ENCODE data around the gene ST3GAL5.

The ST3GAL5 gene

GRCh38 chr2:85893428-85894258 lies 4.9 kb upstream of the ST3GAL5 start:
- TF ChIP-seq GABPA (IDR thresholded peaks at IDR 0.05; ENCODE audit: low read depth) (no peak), POLR2AphosphoS5 (IDR thresholded peaks at IDR 0.05; ENCODE audit: low read depth) (no peak), SPI1 (IDR thresholded peaks at IDR 0.05; ENCODE audit: borderline replicate concordance, low read depth) (no peak), CTCF (IDR thresholded peaks at IDR 0.05; ENCODE audit: insufficient read depth, low read length) (no peak), REST (IDR thresholded peaks at IDR 0.05; ENCODE audit: insufficient replicate concordance, low read depth) (no peak)
- no peak for DNase-seq (ENCODE audit: low read depth in 1 of 2, low spot score in 1 of 2)
- no peaks in the 10 kb centered on the region for H3K27me3 ChIP-seq (ENCODE audit: insufficient read depth, poor library complexity, severe bottlenecking)
- H3K4me3 ChIP-seq (replicated peaks; ENCODE audit: insufficient read depth, low read length): no peak overlapping the region
- H3K27ac ChIP-seq (replicated peaks): no peak overlapping the region

GRCh38 chr2:85892216-85892944 lies 3.6 kb upstream of the ST3GAL5 start:
- no peak overlapping the region for H3K27ac ChIP-seq (replicated peaks)
- H3K4me3 ChIP-seq (replicated peaks; ENCODE audit: insufficient read depth, low read length): no peak overlapping the region
- no peaks in the 10 kb centered on the region for H3K27me3 ChIP-seq (ENCODE audit: insufficient read depth, poor library complexity, severe bottlenecking)
- TF ChIP-seq POLR2AphosphoS5 (IDR thresholded peaks at IDR 0.05; ENCODE audit: low read depth): no peak
- no peak for TF ChIP-seq REST (IDR thresholded peaks at IDR 0.05; ENCODE audit: insufficient replicate concordance, low read depth)
- no peak for TF ChIP-seq SPI1 (IDR thresholded peaks at IDR 0.05; ENCODE audit: borderline replicate concordance, low read depth)
- no peak for TF ChIP-seq GABPA (IDR thresholded peaks at IDR 0.05; ENCODE audit: low read depth)
- no peak for TF ChIP-seq CTCF (IDR thresholded peaks at IDR 0.05; ENCODE audit: insufficient read depth, low read length)
- DNase-seq (ENCODE audit: low read depth in 1 of 2, low spot score in 1 of 2): peak in 1 of 2 experiments; percentile 24

DNA sequence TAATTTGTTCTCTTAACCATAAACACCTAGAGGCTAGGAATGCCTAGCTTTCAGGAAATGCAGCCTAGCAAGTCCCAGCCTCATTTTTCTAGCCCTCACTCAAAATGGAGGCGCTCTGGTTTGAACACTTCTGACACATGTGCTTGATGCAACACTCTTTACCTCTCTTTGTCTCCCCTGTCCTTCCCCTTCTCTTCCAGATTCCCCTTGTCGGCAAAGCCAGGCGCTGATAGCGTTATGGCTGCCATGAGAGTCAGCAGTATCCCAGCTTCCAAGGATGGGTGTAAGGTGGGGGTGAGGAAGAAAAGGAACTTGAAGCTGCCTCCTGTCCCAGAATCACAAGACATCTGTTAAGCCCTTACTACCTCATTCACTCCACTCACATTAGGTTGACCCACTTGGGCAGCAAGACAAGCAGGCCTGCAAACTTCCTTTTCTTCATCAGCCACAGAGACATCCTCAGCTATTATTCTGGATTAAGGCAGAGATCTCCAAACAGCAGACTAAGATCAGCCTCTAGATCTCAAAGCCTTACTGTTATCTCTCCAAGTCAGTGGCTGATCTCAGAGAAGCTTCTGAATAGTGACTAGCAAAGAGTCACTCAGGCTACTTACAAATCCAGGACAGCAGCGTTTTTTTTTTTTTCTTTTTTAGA lies 1.9 kb upstream of the ST3GAL5 start:
- H3K27me3 ChIP-seq (ENCODE audit: insufficient read depth, poor library complexity, severe bottlenecking): no peaks in the 10 kb centered on the region

More for the DNA sequence above, 1.9 kb upstream of the ST3GAL5 start:
- no peak for TF ChIP-seq CTCF (IDR thresholded peaks at IDR 0.05; ENCODE audit: insufficient read depth, low read length)
- TF ChIP-seq SPI1 (IDR thresholded peaks at IDR 0.05; ENCODE audit: borderline replicate concordance, low read depth): no peak
- no peak for TF ChIP-seq GABPA (IDR thresholded peaks at IDR 0.05; ENCODE audit: low read depth)
- no peak for TF ChIP-seq REST (IDR thresholded peaks at IDR 0.05; ENCODE audit: insufficient replicate concordance, low read depth)
- no peak for TF ChIP-seq POLR2AphosphoS5 (IDR thresholded peaks at IDR 0.05; ENCODE audit: low read depth)
- Histone ChIP-seq H3K4me3 (replicated peaks; ENCODE audit: insufficient read depth, low read length) (no peak overlapping the region), H3K27ac (replicated peaks) (no peak overlapping the region)
- peak; percentile 55 to 56 for DNase-seq (ENCODE audit: low read depth in 1 of 2, low spot score in 1 of 2)

Measured in HL-60 (cell line).